GM19468 (cell line): ENCODE data around the gene SEMA3D.

Experiments used
- ATAC-seq: cut with Tn5 transposase; IDR thresholded peaks from one replicate; pipeline ENCODE4 v1.9.1; 2021; ENCODE audit warnings: mild to moderate bottlenecking, moderate library complexity, moderate number of reproducible peaks; ENCODE audit not compliant: unreplicated experiment; ENCODE audit errors: extremely low read depth

SEMA3D gene

GRCh38 chr7:85186521-85187241 is at the start of gene SEMA3D:
Gene SEMA3D (minus strand): TSS chr7:85187056. CDS start chr7:85121891, 65,165 bp downstream.
- peak; percentile 94 for ATAC-seq

- no peak for ATAC-seq
These were observed 47.9 kb upstream of the SEMA3D start for GRCh38 chr7:85234730-85235129.

GRCh38 chr7:85232068-85232467 is 45.2 kb upstream of the SEMA3D start:
- ATAC-seq: no peak

GRCh38 chr7:85230623-85231022 is 43.8 kb upstream of the SEMA3D start:
- no peak for ATAC-seq

- ATAC-seq: no peak
These were observed 42.7 kb upstream of the SEMA3D start for GRCh38 chr7:85229544-85229943.

- ATAC-seq: no peak
These were observed 39.7 kb upstream of the SEMA3D start for GRCh38 chr7:85226361-85227085.

GRCh38 chr7:85224171-85224570 is 37.3 kb upstream of the SEMA3D start:
- no peak for ATAC-seq

- no peak for ATAC-seq
These were observed 35.7 kb upstream of the SEMA3D start for GRCh38 chr7:85222522-85222921.

GRCh38 chr7:85221796-85222195 is 34.9 kb upstream of the SEMA3D start:
- ATAC-seq: no peak

GRCh38 chr7:85220651-85221050 is 33.8 kb upstream of the SEMA3D start:
- ATAC-seq: no peak

- ATAC-seq: no peak
These were observed 33.2 kb upstream of the SEMA3D start for GRCh38 chr7:85220023-85220422.

GRCh38 chr7:85217085-85217484 is 30.2 kb upstream of the SEMA3D start:
- ATAC-seq: no peak

GRCh38 chr7:85215098-85215497 is 28.2 kb upstream of the SEMA3D start:
- ATAC-seq: peak; percentile 54

- no peak for ATAC-seq
These were observed 26.6 kb upstream of the SEMA3D start for GRCh38 chr7:85213500-85213899.

GRCh38 chr7:85205754-85206153 is 18.9 kb upstream of the SEMA3D start:
- ATAC-seq: no peak

GRCh38 chr7:85204496-85204895 is 17.6 kb upstream of the SEMA3D start:
- ATAC-seq: no peak

GRCh38 chr7:85204061-85204460 is 17.2 kb upstream of the SEMA3D start:
- ATAC-seq: no peak

GRCh38 chr7:85201209-85201608 is 14.4 kb upstream of the SEMA3D start:
- ATAC-seq: no peak

GRCh38 chr7:85196696-85197095 is 9.8 kb upstream of the SEMA3D start:
- ATAC-seq: no peak

- no peak for ATAC-seq
These were observed 4.5 kb upstream of the SEMA3D start for GRCh38 chr7:85191383-85191782.

GRCh38 chr7:85186083-85186520 is 754 bp downstream of the SEMA3D start:
- peak; percentile 8 for ATAC-seq
